ENCODE results near the gene C4orf36. TPM values are rescaled to one million over a fixed set of nuclear protein-coding genes. Genes with fewer than 3 reads are reported as not detected.

The C4orf36 gene
- total and polyA plus RNA-seq, 2 of the 8 experiments (the other 6 are each of a cell fraction or from before 2014, with no cell fraction given): 1.2 to 1.5 TPM

DNA sequence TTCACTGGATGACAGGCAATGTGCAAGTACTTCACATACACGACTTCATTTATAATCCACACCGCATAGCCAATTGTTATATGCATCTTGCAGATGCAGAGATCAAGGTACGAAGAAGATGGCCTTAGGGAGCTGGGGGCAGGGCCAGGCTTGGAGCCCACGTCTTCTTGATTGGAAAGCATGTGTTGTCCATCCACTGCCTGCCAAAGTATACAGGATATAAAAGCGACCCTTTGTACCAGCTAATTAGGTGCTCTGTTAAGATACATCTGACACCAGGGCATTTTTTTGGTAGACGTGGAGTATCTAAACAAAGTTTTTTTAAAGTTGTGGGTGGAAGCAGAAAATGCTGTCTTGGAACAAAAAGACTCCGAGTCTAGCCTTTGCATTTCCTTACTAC lies 1.4 kb downstream of the C4orf36 start:
- peaks cover 8% of the 10 kb centered on the region for H3K23me2 ChIP-seq (ENCODE audit: low read depth, low read length)
- H3K23ac ChIP-seq (ENCODE audit: insufficient read length): no peak overlapping the region
- FAIRE-seq (no peak), DNase-seq (ENCODE audit: low read depth in 1 of 2, low spot score in 2 of 2) (no peak)
- TF ChIP-seq RFX5 (IDR thresholded peaks at IDR 0.05; ENCODE audit: borderline replicate concordance, low read depth, low read length): no peak
- TF ChIP-seq, protein P1, sequence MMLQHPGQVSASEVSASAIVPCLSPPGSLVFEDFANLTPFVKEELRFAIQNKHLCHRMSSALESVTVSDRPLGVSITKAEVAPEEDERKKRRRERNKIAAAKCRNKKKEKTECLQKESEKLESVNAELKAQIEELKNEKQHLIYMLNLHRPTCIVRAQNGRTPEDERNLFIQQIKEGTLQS (IDR thresholded peaks at IDR 0.05; ENCODE audit: insufficient read depth, low read depth, low read length): no peak
- H3K27me3 ChIP-seq (replicated peaks in 1 of 4; ENCODE audit: control insufficient read depth in 3 of 4, extremely low read depth in 1 of 4, insufficient read depth in 3 of 4, low read length in 3 of 4): peaks cover 0 to 6% (median 2%) of the 10 kb centered on the region in 4 experiments; a peak in 3 of 7 replicates
- no peak overlapping the region for H4K5ac ChIP-seq (ENCODE audit: insufficient read length, low read depth, low read length)
- no peak overlapping the region for H3K56ac ChIP-seq (replicated peaks; ENCODE audit: insufficient read length, low read depth, low read length)
- H2BK15ac ChIP-seq (ENCODE audit: low read length): no peak overlapping the region
- no peak overlapping the region for H4K91ac ChIP-seq (replicated peaks; ENCODE audit: insufficient read length, low read length)
- 87% methylated on average over 7 of the region's 7 CpGs; no CpG with 5 or more reads in 1 of the 2 experiments for WGBS, 2 experiments (ENCODE audit: extremely low coverage in 1 of 2, insufficient coverage in 1 of 2, insufficient read length in 1 of 2, insufficient replicate concordance in 2 of 2, low coverage in 1 of 2, low lambda C conversion rate in 2 of 2, missing lambda C conversion rate in 1 of 2)
- no peak overlapping the region for H2BK20ac ChIP-seq (ENCODE audit: low read length)
- ChIA-PET CTCF (ENCODE audit: partially characterized antibody) (interaction anchor here (0.7 to 1.6 kb wide), 5 partner anchors 9 to 391 kb away, joined by 3 to 5 read pairs (median 4); no protein-coding TSS in a partner anchor), POLR2A (ENCODE audit: partially characterized antibody) (interaction anchor here (1.3 to 1.9 kb wide), 4 partner anchors 11 to 408 kb away, joined by 3 to 8 read pairs (median 6); no protein-coding TSS in a partner anchor)
- no peak overlapping the region for H4K8ac ChIP-seq (ENCODE audit: extremely low read depth, insufficient read depth, low read length)
- H3K4me3 ChIP-seq (ENCODE audit: extremely low read depth in 1 of 4, insufficient read depth in 2 of 4, low read depth in 3 of 4, low read length in 4 of 4): no peak overlapping the region
- H3K4ac ChIP-seq (replicated peaks; ENCODE audit: insufficient read length, low read depth, low read length): no peak overlapping the region
- no peak overlapping the region for H3K9ac ChIP-seq (replicated peaks in 1 of 4; ENCODE audit: extremely low read depth in 1 of 4, low read depth in 3 of 4, low read length in 3 of 4)
- H2BK5ac ChIP-seq (ENCODE audit: low read depth, low read length): no peak overlapping the region
- H2BK12ac ChIP-seq (ENCODE audit: low read depth, low read length): no peak overlapping the region
- no peaks in the 10 kb centered on the region for H3K79me2 ChIP-seq (ENCODE audit: control insufficient read depth in 1 of 2, insufficient read depth in 2 of 2, low read length in 2 of 2)
- peak overlapping the region in 1 of 2 experiments; percentile 73; a peak in 1 of 4 replicates for H3K4me2 ChIP-seq (ENCODE audit: insufficient read depth in 1 of 2, low read depth in 2 of 2, low read length in 2 of 2)
- no peak overlapping the region for H3K14ac ChIP-seq (ENCODE audit: insufficient read length)
- peaks cover 0 to 3% (median under 1%) of the 10 kb centered on the region in 4 experiments; a peak in 1 of 7 replicates for H3K4me1 ChIP-seq (replicated peaks in 1 of 4; ENCODE audit: control insufficient read depth in 3 of 4, insufficient read depth in 4 of 4, low read length in 3 of 4)
- no peaks in the 10 kb centered on the region for H3K36me3 ChIP-seq (ENCODE audit: control insufficient read depth in 2 of 4, insufficient read depth in 4 of 4, low read length in 3 of 4)
- H2AFZ ChIP-seq (ENCODE audit: low read length): no peak overlapping the region
- H2AK5ac ChIP-seq (ENCODE audit: low read depth, low read length): no peak overlapping the region
- no peak overlapping the region for H3K27ac ChIP-seq (ENCODE audit: low read depth, low read length)
- H3K9me3 ChIP-seq (ENCODE audit: insufficient read depth in 2 of 2, low read depth in 1 of 2, low read length in 1 of 2): no peaks in the 10 kb centered on the region
- no peak overlapping the region for H2BK120ac ChIP-seq (replicated peaks; ENCODE audit: low read depth, low read length)
- no peaks in the 10 kb centered on the region for H4K20me1 ChIP-seq (replicated peaks in 1 of 2; ENCODE audit: control insufficient read depth in 1 of 2, insufficient read depth in 2 of 2, low read length in 2 of 2)
- H3K18ac ChIP-seq (ENCODE audit: extremely low read depth, low read length): no peak overlapping the region
- H3K79me1 ChIP-seq (ENCODE audit: low read depth, low read length): no peaks in the 10 kb centered on the region

Measured in H1 (cell line).